H1 (cell line): ENCODE results near the gene RPGRIP1. TPM values are rescaled to one million over a fixed set of nuclear protein-coding genes. Genes with fewer than 3 reads are reported as not detected.

ENCODE experiments used
- CTCF ChIA-PET: fragments of 300-600 bp; sonication (Branson Sonifier 250); formaldehyde crosslinking; loops from one replicate; lab custom pipeline; 2021; ENCODE audit not compliant: partially characterized antibody; lab: Charles Lee
- POLR2A ChIA-PET: fragments of 300-600 bp; sonication (Branson Sonifier 250); formaldehyde crosslinking; loops from one replicate; lab custom pipeline; 2021; ENCODE audit warnings: inconsistent platforms; ENCODE audit not compliant: partially characterized antibody; lab: Charles Lee
- DNase-seq, 2 experiments: peaks; one replicate each; pipeline versions ENCODE4 v3.0.0 to v3.0.0-alpha.2; 2010 to 2022; ENCODE audit warnings: low spot score in 2 of 2, low read depth in 1 of 2, mixed read lengths in 1 of 2
- FAIRE-seq: peaks from 2 replicates; lab custom pipeline; 2011; peaks lifted over from hg19 to GRCh38; lab: Jason Lieb, UNC
- H2AFZ ChIP-seq: 2 replicates; pipeline ENCODE4 v1.8.1; 2012; ENCODE audit warnings: low read length, inconsistent platforms
- H2AK5ac ChIP-seq: 2 replicates; pipeline ENCODE4 v1.6.1; 2013; ENCODE audit warnings: low read depth, low read length
- H2BK120ac ChIP-seq: replicated peaks from 2 replicates; pipeline ENCODE3; 2013; ENCODE audit warnings: low read depth, low read length, inconsistent platforms
- H2BK12ac ChIP-seq: 2 replicates; pipeline ENCODE4 v1.6.1; 2013; ENCODE audit warnings: low read depth, low read length
- H2BK15ac ChIP-seq: 2 replicates; pipeline ENCODE4 v1.6.1; 2013; ENCODE audit warnings: low read length
- H2BK20ac ChIP-seq: 2 replicates; pipeline ENCODE4 v1.6.1; 2013; ENCODE audit warnings: low read length
- H2BK5ac ChIP-seq: 2 replicates; pipeline ENCODE4 v1.6.1; 2013; ENCODE audit warnings: low read depth, low read length
- H3K14ac ChIP-seq: 2 replicates; pipeline ENCODE4 v1.6.1; 2013; ENCODE audit warnings: inconsistent platforms; ENCODE audit not compliant: insufficient read length
- H3K18ac ChIP-seq: 2 replicates; pipeline ENCODE4 v1.6.1; 2013; ENCODE audit warnings: low read length; ENCODE audit errors: extremely low read depth
- H3K23ac ChIP-seq: 2 replicates; pipeline ENCODE4 v1.6.1; 2013; ENCODE audit warnings: inconsistent platforms; ENCODE audit not compliant: insufficient read length
- H3K23me2 ChIP-seq: 2 replicates; pipeline ENCODE4 v1.6.1; 2013; ENCODE audit warnings: low read depth, low read length
- H3K27ac ChIP-seq: 2 replicates; pipeline ENCODE4 v1.6.1; 2011; ENCODE audit warnings: low read depth, low read length, inconsistent platforms
- H3K27me3 ChIP-seq, 4 experiments: replicated peaks in 1 of 4; 1 replicate in 1 of 4; 2 replicates in 3 of 4; pipeline versions ENCODE4 v1.6.1 to v1.8.1; 2011 to 2013; ENCODE audit warnings: low read length in 3 of 4, mild to moderate bottlenecking in 3 of 4, inconsistent platforms in 2 of 4, mixed read lengths in 2 of 4, moderate library complexity in 1 of 4; ENCODE audit not compliant: control insufficient read depth in 3 of 4, insufficient read depth in 3 of 4; ENCODE audit errors: extremely low read depth in 1 of 4
- H3K36me3 ChIP-seq, 4 experiments: 2 replicates each; pipeline versions ENCODE4 v1.6.1 to v1.8.1; 2011 to 2013; ENCODE audit warnings: mild to moderate bottlenecking in 4 of 4, low read length in 3 of 4, moderate library complexity in 2 of 4, control low read depth in 1 of 4, inconsistent platforms in 1 of 4; ENCODE audit not compliant: insufficient read depth in 4 of 4, control insufficient read depth in 2 of 4
- H3K4ac ChIP-seq: replicated peaks from 2 replicates; pipeline ENCODE3; 2013; ENCODE audit warnings: low read length, low read depth, mixed read lengths, inconsistent platforms; ENCODE audit not compliant: insufficient read length
- H3K4me1 ChIP-seq, 4 experiments: replicated peaks in 1 of 4; 1 replicate in 1 of 4; 2 replicates in 3 of 4; pipeline versions ENCODE4 v1.6.1 to v1.8.1; 2011 to 2013; ENCODE audit warnings: low read length in 3 of 4, inconsistent platforms in 2 of 4, mixed read lengths in 1 of 4; ENCODE audit not compliant: insufficient read depth in 4 of 4, control insufficient read depth in 3 of 4
- H3K4me2 ChIP-seq, 2 experiments: 2 replicates each; pipeline versions ENCODE4 v1.6.1 to v1.8.1; 2011 to 2013; ENCODE audit warnings: low read depth in 2 of 2, low read length in 2 of 2, control low read depth in 1 of 2, inconsistent platforms in 1 of 2, mild to moderate bottlenecking in 1 of 2; ENCODE audit not compliant: insufficient read depth in 1 of 2
- H3K4me3 ChIP-seq, 4 experiments: fragments of 200-600, 300-600 bp in 1 of 4; sonication (generic), shearing (Covaris generic), sonication (Bioruptor Twin) in 1 of 4; 2 replicates each; pipeline versions ENCODE4 v1.5.1 to v1.8.1; 2011 to 2016; ENCODE audit warnings: low read length in 4 of 4, low read depth in 3 of 4, control low read depth in 2 of 4, inconsistent platforms in 2 of 4, mild to moderate bottlenecking in 2 of 4, mixed read lengths in 1 of 4, moderate library complexity in 1 of 4; ENCODE audit not compliant: insufficient read depth in 2 of 4; ENCODE audit errors: extremely low read depth in 1 of 4
- H3K56ac ChIP-seq: replicated peaks from 2 replicates; pipeline ENCODE3; 2013; ENCODE audit warnings: low read depth, mild to moderate bottlenecking, mixed read lengths, low read length, inconsistent platforms; ENCODE audit not compliant: insufficient read length
- H3K79me1 ChIP-seq: 2 replicates; pipeline ENCODE4 v1.6.1; 2013; ENCODE audit warnings: low read depth, low read length, control low read depth
- H3K79me2 ChIP-seq, 2 experiments: 2 replicates each; pipeline versions ENCODE4 v1.6.1 to v1.8.1; 2012 to 2013; ENCODE audit warnings: low read length in 2 of 2, mild to moderate bottlenecking in 2 of 2, inconsistent platforms in 1 of 2; ENCODE audit not compliant: insufficient read depth in 2 of 2, control insufficient read depth in 1 of 2
- H3K9ac ChIP-seq, 4 experiments: replicated peaks in 1 of 4; 1 replicate in 1 of 4; 2 replicates in 3 of 4; pipeline versions ENCODE4 v1.6.1 to v1.8.1; 2011 to 2013; ENCODE audit warnings: low read depth in 3 of 4, low read length in 3 of 4, control low read depth in 2 of 4, mild to moderate bottlenecking in 2 of 4, moderate library complexity in 2 of 4, inconsistent platforms in 1 of 4; ENCODE audit errors: extremely low read depth in 1 of 4
- H3K9me3 ChIP-seq, 2 experiments: 2 replicates each; pipeline versions ENCODE4 v1.6.1 to v1.8.1; 2012 to 2013; ENCODE audit warnings: mild to moderate bottlenecking in 2 of 2, moderate library complexity in 2 of 2, control low read depth in 1 of 2, inconsistent platforms in 1 of 2, low read depth in 1 of 2, low read length in 1 of 2, mixed read lengths in 1 of 2; ENCODE audit not compliant: insufficient read depth in 2 of 2
- H4K20me1 ChIP-seq, 2 experiments: replicated peaks in 1 of 2; 2 replicates each; pipeline versions ENCODE3 to v1.8.1; 2011 to 2013; ENCODE audit warnings: inconsistent platforms in 2 of 2, low read length in 2 of 2, mild to moderate bottlenecking in 1 of 2; ENCODE audit not compliant: insufficient read depth in 2 of 2, control insufficient read depth in 1 of 2
- H4K5ac ChIP-seq: 2 replicates; pipeline ENCODE4 v1.6.1; 2013; ENCODE audit warnings: low read length, low read depth, mixed read lengths, inconsistent platforms; ENCODE audit not compliant: insufficient read length
- H4K8ac ChIP-seq: 2 replicates; pipeline ENCODE4 v1.8.0; 2013; ENCODE audit warnings: mild to moderate bottlenecking, moderate library complexity, low read length, inconsistent platforms; ENCODE audit not compliant: insufficient read depth; ENCODE audit errors: extremely low read depth
- H4K91ac ChIP-seq: replicated peaks from 2 replicates; pipeline ENCODE3; 2013; ENCODE audit warnings: low read length, mixed read lengths, inconsistent platforms; ENCODE audit not compliant: insufficient read length
- CBX5 ChIP-seq: fragments of 300-800, 300-1000 bp; sonication (generic); IDR thresholded peaks from 2 replicates; pipeline ENCODE4 v1.7.1; 2016; ENCODE audit warnings: antibody characterized with exemption, low read length, low read depth
- CEBPB ChIP-seq: IDR thresholded peaks from 2 replicates; pipeline ENCODE4 v1.6.1; 2012; ENCODE audit warnings: low read depth, low read length
- EP300 ChIP-seq, 2 experiments: IDR thresholded peaks; 1 replicate in 1 of 2; 2 replicates in 1 of 2; pipeline ENCODE4 v1.6.1; 2011 to 2012; ENCODE audit warnings: low read depth in 2 of 2, low read length in 2 of 2, mild to moderate bottlenecking in 2 of 2, borderline replicate concordance in 1 of 2, inconsistent platforms in 1 of 2, moderate library complexity in 1 of 2
- FOSL1 ChIP-seq: IDR thresholded peaks from 2 replicates; pipeline ENCODE4 v1.6.1; 2011; ENCODE audit warnings: mild to moderate bottlenecking, low read depth, low read length, moderate library complexity; ENCODE audit not compliant: insufficient read depth
- HDAC6 ChIP-seq: IDR thresholded peaks from one replicate; pipeline ENCODE4 v1.7.1; 2012; ENCODE audit warnings: low read depth, mild to moderate bottlenecking, inconsistent platforms, low read length, moderate library complexity
- KDM1A ChIP-seq: fragments of 200-600, 300-600 bp; sonication (generic); IDR thresholded peaks from 2 replicates; pipeline ENCODE4 v1.7.1; 2016; ENCODE audit warnings: mild to moderate bottlenecking, low read length, borderline replicate concordance
- NRF1 ChIP-seq: IDR thresholded peaks from 2 replicates; pipeline ENCODE4 v1.6.1; 2011; ENCODE audit warnings: mild to moderate bottlenecking, low read depth, low read length, improper control_type of control experiment
- POLR2AphosphoS5 ChIP-seq: IDR thresholded peaks from 2 replicates; pipeline ENCODE4 v1.6.1; 2011; ENCODE audit warnings: low read depth, low read length
- RBBP5 ChIP-seq: IDR thresholded peaks from 2 replicates; pipeline ENCODE4 v1.7.1; 2012; ENCODE audit warnings: low read depth, mild to moderate bottlenecking, inconsistent platforms, low read length, moderate library complexity, borderline replicate concordance
- RFX5 ChIP-seq: IDR thresholded peaks from 2 replicates; pipeline ENCODE4 v1.6.1; 2011; ENCODE audit warnings: low read depth, low read length, improper control_type of control experiment, borderline replicate concordance
- WGBS, 2 experiments: shearing (Covaris generic) in 1 of 2; methylation state at CpG; one replicate each; pipeline versions ENCODE4 v1.1.6 to v1.1.7; 2013 to 2015; ENCODE audit warnings: low lambda C conversion rate in 2 of 2, mixed read lengths in 2 of 2, inconsistent platforms in 1 of 2, low coverage in 1 of 2, missing lambda C conversion rate in 1 of 2; ENCODE audit not compliant: insufficient replicate concordance in 2 of 2, insufficient coverage in 1 of 2, insufficient read length in 1 of 2; ENCODE audit errors: extremely low coverage in 1 of 2, missing lambda C conversion rate in 1 of 2; 5-methylcytosine and 5-hydroxymethylcytosine counted together
- polyA plus RNA-seq, 7 experiments: library from polyadenylated mRNA; depleted of rRNA in 3 of 7; stranded (reverse) in 5 of 7; unstranded in 2 of 7; fragments of >200 nt in 5 of 7; fragments of 200-250 nt in 2 of 7; gene quantifications; 1 replicate in 5 of 7; 2 replicates in 1 of 7; 4 replicates in 1 of 7; pipeline versions ENCODE4 v1.2.1 to v1.2.3, GENCODE V29; 2011 to 2013; ENCODE audit warnings: missing spikeins in 2 of 7, mixed read lengths in 2 of 7
- total RNA-seq: library from RNA; stranded (reverse); fragmentation: NEBNext Ultra II Directional; extraction: Animal tissue kit (Norgen Biotek cat#: 25700); gene quantifications from 2 replicates; pipeline ENCODE4 v1.2.1, GENCODE V29; 2021
- TF ChIP-seq, protein P1 (sequence below): IDR thresholded peaks from 2 replicates; pipeline ENCODE4 v1.6.1; 2011; ENCODE audit warnings: low read depth, mild to moderate bottlenecking, low read length; ENCODE audit not compliant: insufficient read depth
- TF ChIP-seq, protein P2 (sequence below): IDR thresholded peaks from 2 replicates; pipeline ENCODE4 v1.6.1; 2012; ENCODE audit warnings: low read length, inconsistent platforms

RPGRIP1 gene
- total and polyA plus RNA-seq, 2 of the 8 experiments (the other 6 are each of a cell fraction or from before 2014, with no cell fraction given) = 0.36 to 0.65 TPM

DNA sequence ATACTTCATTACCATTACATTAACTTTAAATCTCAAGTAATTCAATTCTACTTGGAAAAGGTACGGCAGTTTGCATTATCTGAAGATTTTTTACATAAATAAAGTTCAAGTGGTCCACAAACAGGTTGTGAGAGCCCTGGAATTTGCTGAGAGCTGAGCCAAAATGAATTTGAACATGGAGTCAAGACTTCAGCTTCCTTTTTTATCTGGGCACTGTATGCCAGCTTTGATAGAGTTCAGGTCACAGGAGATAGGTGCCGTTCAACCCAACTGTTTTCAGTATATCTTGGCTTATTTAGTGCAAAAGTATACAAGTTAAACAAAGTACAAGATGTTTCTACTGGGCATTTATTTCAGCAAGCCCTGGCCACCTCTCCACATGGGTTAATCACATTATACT, 39.5 kb upstream of the RPGRIP1 start:
- H4K91ac ChIP-seq = no peak overlapping the region
- ChIA-PET POLR2A (interaction anchor here (0.8 to 24.2 kb wide), 12 partner anchors 8 to 146 kb away, joined by 3 to 836 read pairs (median 3); no protein-coding TSS in a partner anchor), CTCF (no interaction called here)
- H3K79me1 ChIP-seq = peaks cover 2% of the 10 kb centered on the region; the same call in 1 of the 2 replicates
- H3K4me2 ChIP-seq = no peak overlapping the region
- FAIRE-seq (no peak), DNase-seq (no peak)
- H3K56ac ChIP-seq = no peak overlapping the region
- peaks cover 26 to 39% of the 10 kb centered on the region in 2 experiments for H4K20me1 ChIP-seq
- H3K36me3 ChIP-seq = peaks cover 2 to 86% (median 17%) of the 10 kb centered on the region in 4 experiments; a peak in 6 of 8 replicates
- H3K23me2 ChIP-seq = no peaks in the 10 kb centered on the region
- H3K23ac ChIP-seq = no peak overlapping the region
- H2AK5ac ChIP-seq = no peak overlapping the region
- H3K9me3 ChIP-seq = no peaks in the 10 kb centered on the region
- no peak overlapping the region for H2AFZ ChIP-seq
- no peak overlapping the region for H2BK5ac ChIP-seq
- H3K79me2 ChIP-seq = peaks cover 45 to 100% of the 10 kb centered on the region in 2 experiments
- no peak overlapping the region for H3K4ac ChIP-seq
- no peak overlapping the region for H2BK120ac ChIP-seq
- no peaks in the 10 kb centered on the region; a peak in 1 of 7 replicates for H3K4me1 ChIP-seq
- H4K8ac ChIP-seq = no peak overlapping the region
- H2BK15ac ChIP-seq = no peak overlapping the region
- H2BK12ac ChIP-seq = no peak overlapping the region
- no peak overlapping the region for H4K5ac ChIP-seq
- H3K18ac ChIP-seq = no peak overlapping the region
- no peak overlapping the region for H3K27ac ChIP-seq
- H3K27me3 ChIP-seq = no peaks in the 10 kb centered on the region
- H2BK20ac ChIP-seq = no peak overlapping the region
- H3K4me3 ChIP-seq = no peak overlapping the region
- no peak overlapping the region for H3K9ac ChIP-seq
- WGBS, 2 experiments = 95% methylated on average over 2 of the region's 2 CpGs; no CpG with 5 or more reads in 1 of the 2 experiments
- no peak overlapping the region for H3K14ac ChIP-seq
- TF ChIP-seq HDAC6 (no peak), POLR2AphosphoS5 (no peak), CBX5 (no peak), RFX5 (no peak), CEBPB (no peak), NRF1 (no peak), RBBP5 (no peak), FOSL1 (no peak), EP300 (IDR thresholded peaks at IDR 0.05; ENCODE audit: borderline replicate concordance in 1 of 2, low read depth in 2 of 2, low read length in 2 of 2) (no peak), KDM1A (no peak)
- TF ChIP-seq, protein P1, sequence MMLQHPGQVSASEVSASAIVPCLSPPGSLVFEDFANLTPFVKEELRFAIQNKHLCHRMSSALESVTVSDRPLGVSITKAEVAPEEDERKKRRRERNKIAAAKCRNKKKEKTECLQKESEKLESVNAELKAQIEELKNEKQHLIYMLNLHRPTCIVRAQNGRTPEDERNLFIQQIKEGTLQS = no peak
- TF ChIP-seq, protein P2, sequence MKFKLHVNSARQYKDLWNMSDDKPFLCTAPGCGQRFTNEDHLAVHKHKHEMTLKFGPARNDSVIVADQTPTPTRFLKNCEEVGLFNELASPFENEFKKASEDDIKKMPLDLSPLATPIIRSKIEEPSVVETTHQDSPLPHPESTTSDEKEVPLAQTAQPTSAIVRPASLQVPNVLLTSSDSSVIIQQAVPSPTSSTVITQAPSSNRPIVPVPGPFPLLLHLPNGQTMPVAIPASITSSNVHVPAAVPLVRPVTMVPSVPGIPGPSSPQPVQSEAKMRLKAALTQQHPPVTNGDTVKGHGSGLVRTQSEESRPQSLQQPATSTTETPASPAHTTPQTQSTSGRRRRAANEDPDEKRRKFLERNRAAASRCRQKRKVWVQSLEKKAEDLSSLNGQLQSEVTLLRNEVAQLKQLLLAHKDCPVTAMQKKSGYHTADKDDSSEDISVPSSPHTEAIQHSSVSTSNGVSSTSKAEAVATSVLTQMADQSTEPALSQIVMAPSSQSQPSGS = no peak
